HG02642 (cell line): ENCODE results near the gene MORN2.
"Not testable (repeated sequence)": the region's sequence is repeated elsewhere in the genome, so short reads cannot be mapped to it uniquely, and the experiment has no call there.

Experiments
- ATAC-seq: cut with Tn5 transposase; IDR thresholded peaks from one replicate; pipeline ENCODE4 v1.9.1; 2021; ENCODE audit warnings: mild to moderate bottlenecking; ENCODE audit not compliant: unreplicated experiment, poor library complexity

Gene MORN2

GRCh38 chr2:38875576-38876367 lies at the start of gene MORN2, which contains the start of gene DHX57:
Gene MORN2 (plus strand): TSS chr2:38875976.
Gene DHX57 (minus strand): TSS chr2:38875934. CDS start chr2:38868405, 7,529 bp downstream.
- ATAC-seq, result peak; percentile 100

DNA sequence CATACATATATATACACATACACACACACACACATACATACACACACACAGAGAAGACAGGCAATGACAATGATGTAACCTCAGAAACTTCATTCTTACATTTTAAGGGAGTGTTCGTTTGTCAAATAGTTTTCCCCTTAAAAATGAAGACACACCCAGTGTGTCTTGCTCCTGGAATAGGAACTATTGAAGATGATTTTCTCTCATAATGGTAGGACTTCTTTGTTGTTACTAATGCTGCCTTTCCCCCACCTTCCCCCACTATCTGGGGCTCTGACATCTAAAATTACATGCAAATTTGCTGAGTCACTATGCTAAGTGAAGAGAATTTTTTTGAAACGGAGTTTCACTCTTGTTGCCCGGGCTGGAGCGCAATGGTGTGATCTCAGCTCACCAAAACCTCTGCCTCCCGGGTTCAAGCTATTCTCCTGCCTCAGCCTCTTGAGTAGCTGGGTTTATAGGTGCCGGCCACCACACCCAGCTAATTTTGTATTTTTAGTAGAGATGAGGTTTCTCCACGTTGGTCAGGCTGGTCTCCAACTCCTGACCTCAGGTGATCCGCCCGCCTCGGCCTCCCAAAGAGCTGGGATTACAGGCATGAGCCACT lies 48.1 kb upstream of the MORN2 start:
- ATAC-seq, result not testable (repeated sequence)

- ATAC-seq, result no peak
These were observed 47.3 kb upstream of the MORN2 start for GRCh38 chr2:38828460-38828859.

DNA sequence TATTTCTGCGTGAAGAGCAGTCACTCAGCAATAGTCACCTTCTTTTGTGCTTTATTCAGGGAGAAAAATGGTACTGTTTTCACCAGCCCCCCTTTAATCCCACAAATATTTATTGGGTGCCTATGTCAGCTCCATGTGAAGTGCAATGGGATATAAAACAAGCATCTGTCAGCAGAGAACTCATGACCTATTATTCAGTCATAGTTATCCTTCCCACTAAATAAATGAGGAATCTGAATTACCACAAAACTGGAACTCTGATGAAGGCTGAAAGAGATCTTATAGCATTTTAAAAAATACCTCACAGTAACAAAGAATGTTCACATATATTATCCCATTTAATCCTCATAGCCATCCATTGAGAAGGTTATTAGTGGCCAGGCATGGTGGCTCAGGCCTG lies 45.8 kb upstream of the MORN2 start:
- no peak for ATAC-seq

- no peak for ATAC-seq
These were observed 45.1 kb upstream of the MORN2 start for GRCh38 chr2:38830526-38831159.

DNA sequence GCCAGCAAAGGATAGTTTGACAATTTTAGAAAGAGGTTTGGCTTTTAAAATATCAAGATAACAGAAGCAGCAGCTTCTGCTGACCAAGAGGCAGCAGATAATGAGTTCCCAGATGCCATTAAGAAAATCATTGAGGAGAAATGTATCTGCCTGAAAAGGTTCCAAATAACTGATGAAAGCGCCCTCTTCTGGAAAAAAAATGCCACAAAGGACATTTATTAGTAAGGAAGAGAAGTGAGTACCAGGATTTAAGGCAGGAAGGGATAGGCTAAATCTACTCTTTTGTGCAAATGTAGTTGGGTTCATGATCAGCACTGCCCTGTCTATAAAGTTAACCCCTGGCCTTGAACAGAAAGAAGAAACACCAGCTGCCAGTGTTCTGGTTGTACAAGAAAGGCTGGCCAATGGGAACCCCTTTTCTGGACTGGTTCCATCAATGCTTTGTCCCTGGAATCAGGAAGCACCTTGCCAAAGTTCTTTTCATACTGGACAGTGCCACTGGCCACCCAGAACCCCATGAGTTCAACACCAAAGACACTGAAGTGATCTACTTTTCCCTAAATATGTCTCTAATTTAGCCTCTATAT lies 40.7 kb upstream of the MORN2 start:
- ATAC-seq, result no peak

DNA sequence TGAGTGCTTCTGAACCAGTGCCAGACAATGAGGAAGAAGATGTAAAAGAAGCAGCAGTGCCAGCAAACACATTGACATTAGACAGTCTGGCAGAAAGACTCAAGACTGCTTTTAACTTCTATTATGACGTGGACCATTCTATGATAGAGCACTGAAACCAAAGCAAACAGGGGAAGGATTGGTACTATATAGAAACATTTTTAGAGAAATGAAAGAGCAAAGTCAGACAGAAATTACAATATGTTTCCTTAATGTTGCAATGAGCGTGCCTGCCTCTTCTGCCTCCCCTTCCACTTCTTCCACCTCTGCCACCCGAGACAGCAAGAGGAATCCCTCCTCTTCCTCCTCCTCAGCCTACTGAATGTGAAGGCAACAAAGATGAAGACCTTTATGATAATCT lies 39.8 kb upstream of the MORN2 start:
- peak; percentile 91 for ATAC-seq

- ATAC-seq, result peak; percentile 25
These were observed 39.0 kb upstream of the MORN2 start for GRCh38 chr2:38836791-38837190.

DNA sequence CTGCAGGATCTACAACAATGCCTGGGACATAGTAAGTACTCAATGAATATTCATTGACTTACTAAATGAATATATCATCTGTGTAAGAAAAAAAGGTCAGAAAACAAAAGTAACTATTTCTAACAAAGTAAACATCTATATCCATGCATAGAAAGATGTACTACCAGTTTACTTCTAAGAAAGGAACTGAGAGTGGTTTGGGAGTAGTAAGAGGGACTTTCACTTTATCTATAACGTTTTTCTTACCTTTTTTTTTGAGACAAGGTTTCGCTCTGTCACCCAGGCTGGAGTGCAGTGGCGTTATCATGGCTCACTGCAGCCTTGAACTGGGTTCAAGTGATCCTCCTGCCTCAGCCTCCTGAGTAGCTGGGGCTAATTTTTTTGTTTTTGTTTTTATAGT lies 25.7 kb upstream of the MORN2 start:
- peak; percentile 87 for ATAC-seq

GRCh38 chr2:38856165-38856564 lies 19.6 kb upstream of the MORN2 start:
- no peak for ATAC-seq

GRCh38 chr2:38862476-38862875 lies 13.3 kb upstream of the MORN2 start:
- no peak for ATAC-seq

DNA sequence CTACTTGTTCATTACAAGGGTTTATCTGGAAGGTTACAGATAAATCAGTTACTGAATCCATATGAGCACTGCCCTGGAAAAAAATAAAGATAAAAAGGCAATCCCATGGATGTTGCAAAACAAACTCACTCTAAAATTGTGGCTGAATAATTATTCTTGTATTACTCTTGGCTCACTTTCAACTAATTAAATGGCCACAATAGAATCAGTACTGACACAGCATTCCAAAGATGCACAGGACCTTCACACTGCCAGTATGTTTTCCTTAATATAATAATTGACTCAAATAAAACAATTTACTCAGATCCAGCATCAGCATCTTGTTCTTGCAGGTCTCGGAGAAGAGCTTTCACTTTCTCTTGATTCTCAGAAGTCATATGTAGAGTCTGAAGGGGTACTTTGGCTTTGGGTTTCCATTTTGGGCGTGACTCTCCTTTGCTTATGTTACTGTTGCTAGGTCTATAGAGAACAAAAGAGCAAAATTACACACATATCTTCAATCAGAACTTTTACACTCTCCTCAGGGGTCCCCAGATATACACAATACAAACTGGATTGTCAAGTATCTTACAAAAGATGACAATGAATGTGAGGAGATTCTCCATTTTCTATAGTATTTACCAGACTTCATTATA lies 12.6 kb upstream of the MORN2 start:
- no peak for ATAC-seq

- no peak for ATAC-seq
These were observed 8.9 kb upstream of the MORN2 start for GRCh38 chr2:38866773-38867443.

DNA sequence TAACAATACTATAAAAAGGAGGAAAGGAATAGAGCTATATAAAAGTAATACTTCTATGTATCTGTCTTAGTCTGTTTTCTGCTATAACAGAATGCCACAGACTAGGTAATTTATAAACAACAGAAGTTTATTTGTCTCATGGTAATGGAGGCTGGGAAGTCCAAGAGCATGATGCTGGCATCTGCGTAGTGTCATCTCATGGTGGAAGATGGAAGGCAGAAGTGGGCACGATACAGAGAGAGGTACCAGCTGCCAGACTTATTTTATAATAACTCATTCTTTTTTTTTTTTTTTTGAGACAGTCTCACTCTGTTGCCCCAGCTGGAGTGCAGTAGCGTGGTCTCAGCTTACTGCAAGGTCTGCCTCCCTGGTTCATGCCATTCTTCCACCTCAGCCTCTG lies 4.3 kb upstream of the MORN2 start:
- ATAC-seq, result no peak

GRCh38 chr2:38873763-38874162 lies 2.0 kb upstream of the MORN2 start:
- no peak for ATAC-seq

GRCh38 chr2:38875227-38875575 lies 575 bp upstream of the MORN2 start:
- no peak for ATAC-seq

- no peak for ATAC-seq
These were observed 631 bp downstream of the MORN2 start for GRCh38 chr2:38876407-38876806.

- no peak for ATAC-seq
These were observed 10.3 kb downstream of the MORN2 start for GRCh38 chr2:38886063-38886462.

DNA sequence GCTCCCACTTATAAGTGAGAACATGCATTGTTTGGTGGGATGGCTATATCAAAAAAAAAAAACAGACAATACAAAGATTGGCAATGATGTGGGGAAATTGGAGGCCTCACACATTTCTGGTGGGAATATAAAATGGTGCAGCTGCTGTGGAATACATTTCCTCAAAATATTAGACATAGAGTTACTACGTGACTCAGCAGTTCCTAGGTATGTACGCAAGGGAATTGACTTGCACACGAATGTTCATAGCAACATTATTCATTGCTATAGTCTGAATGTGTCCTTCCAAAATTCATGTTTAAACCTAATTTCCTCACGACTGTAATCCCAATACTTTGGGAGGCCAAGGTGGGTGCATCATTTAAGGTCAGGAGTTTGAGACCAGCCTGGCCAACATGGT lies 11.6 kb downstream of the MORN2 start:
- ATAC-seq, result no peak

DNA sequence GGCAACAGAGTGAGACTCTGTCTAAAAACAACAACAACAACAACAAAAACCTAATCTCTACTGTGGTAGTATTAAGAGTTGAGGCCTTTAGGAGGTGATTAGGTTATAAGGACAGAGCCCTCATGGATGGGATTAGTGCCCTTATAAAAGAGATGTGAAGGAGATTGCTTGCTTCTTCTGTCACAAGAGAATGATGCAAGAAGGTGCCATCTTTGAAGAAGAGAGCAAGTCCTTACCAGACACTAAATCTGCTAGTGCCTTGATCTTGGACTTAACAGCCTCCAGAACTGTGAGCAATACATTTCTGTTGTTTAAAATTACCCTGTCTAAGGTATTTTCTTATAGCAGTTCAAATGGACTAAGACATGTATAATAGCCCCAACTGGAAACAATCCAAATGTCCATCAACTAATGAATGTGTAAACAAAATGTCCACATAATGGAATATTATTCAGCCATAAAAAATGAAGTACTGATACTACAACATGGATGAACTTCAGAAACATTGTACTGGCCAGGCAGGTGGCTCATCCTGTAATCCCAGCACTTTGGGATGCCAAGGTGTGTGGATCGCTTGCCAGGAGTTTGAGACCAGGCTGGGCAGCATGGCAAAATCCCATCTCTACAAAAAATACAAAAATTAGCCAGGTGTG lies 12.3 kb downstream of the MORN2 start:
- no peak for ATAC-seq
